K562 (cell line): Measurements from ENCODE around the gene PHF24. TPM values are rescaled to one million over a fixed set of nuclear protein-coding genes. Genes with fewer than 3 reads are reported as not detected.

Experiments used
- CCAR2 ChIP-seq: fragments of 200-400 bp; formaldehyde crosslinking; IDR thresholded peaks from 2 replicates; pipeline ENCODE4 v1.6.1; 2017; ENCODE audit warnings: mild to moderate bottlenecking, low read depth, low read length
- DDX20 ChIP-seq: fragments of 450-650 bp; IDR thresholded peaks from 2 replicates; pipeline ENCODE4 v1.6.1; 2016; ENCODE audit warnings: missing genetic modification characterization, low read depth, mild to moderate bottlenecking, missing compliant biosample characterization, moderate library complexity
- MGA ChIP-seq: fragments of 450-650 bp; IDR thresholded peaks from 2 replicates; pipeline ENCODE4 v1.6.1; 2016; ENCODE audit warnings: mild to moderate bottlenecking, moderate library complexity
- ZBTB8A ChIP-seq: fragments of 450-650 bp; IDR thresholded peaks from 2 replicates; pipeline ENCODE4 v1.6.1; 2018; ENCODE audit warnings: mild to moderate bottlenecking, moderate library complexity; ENCODE audit not compliant: partially characterized antibody
- ZNF134 ChIP-seq: fragments of 250-450 bp; sonication (Bioruptor Pico); conservative IDR thresholded peaks from 2 replicates; pipeline ENCODE4 v1.4.0; 2020
- polyA plus RNA-seq, 8 experiments: library from polyadenylated mRNA; depleted of rRNA in 4 of 8; stranded (reverse) in 5 of 8; unstranded in 3 of 8; fragments of >200 nt; fragmentation: Nextera tagmentation in 2 of 8; fragmentation: Illumina TruSeq in 1 of 8; extraction: Ambion mirVana in 2 of 8; extraction: Trizol in 1 of 8; gene quantifications; 2 replicates each; pipeline versions ENCODE4 v1.2.1 to v1.2.3, GENCODE V29; 2011 to 2014; ENCODE audit warnings: inconsistent platforms in 1 of 8, missing spikeins in 1 of 8
- total RNA-seq, 7 experiments: library from RNA; depleted of rRNA in 6 of 7; stranded (reverse); fragments of >200 nt in 6 of 7; fragmentation: Illumina TruSeq in 2 of 7; extraction: Trizol in 2 of 7; gene quantifications; 2 replicates each; pipeline versions ENCODE4 v1.2.1 to v1.2.3, GENCODE V29; 2011 to 2021; ENCODE audit warnings: low replicate concordance in 1 of 7

Gene PHF24
- total and polyA plus RNA-seq, 9 of the 15 experiments (the other 6 are each of a cell fraction or from before 2014, with no cell fraction given), result 0.01 TPM; not detected in 7

- no peak for TF ChIP-seq MGA
- TF ChIP-seq ZBTB8A, result no peak
- TF ChIP-seq DDX20, result no peak
- no peak for TF ChIP-seq ZNF134 (CRISPR knock-in tag)
- TF ChIP-seq CCAR2, result no peak
These were observed 44.5 kb downstream of the PHF24 start (continued) for GRCh38 chr9:35002623-35003022.
